Activated effector memory CD4-positive, alpha-beta T cell treated with anti-CD3 and anti-CD28 coated beads, Interleukin-2, amount 50 U/mL, for 16 hours (primary cell): Measurements from ENCODE around the gene MAP2K5.

Experiments used
- DNase-seq: peaks from one replicate; pipeline ENCODE4 v3.0.0-alpha.2; 2020

Gene MAP2K5

DNA sequence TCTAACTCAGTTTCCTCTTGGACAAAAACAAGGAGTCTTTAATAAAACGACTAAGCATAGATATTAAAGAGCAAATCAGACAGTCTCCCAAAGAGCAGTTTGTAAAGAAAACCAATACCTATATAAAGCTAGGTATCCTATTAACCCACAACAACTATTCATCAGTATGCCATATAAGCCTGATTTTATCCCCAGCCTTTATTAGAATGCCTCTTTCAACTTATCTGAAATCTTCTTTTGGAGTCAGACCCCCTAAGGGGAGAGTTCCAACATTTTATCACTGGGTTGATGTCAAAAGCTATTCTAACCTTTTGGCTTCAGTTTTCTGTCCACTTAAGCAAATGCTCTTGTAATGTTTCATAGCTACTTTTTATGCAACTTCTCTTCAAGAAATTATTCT, 17.8 kb downstream of the MAP2K5 start:
- no peak for DNase-seq

DNA sequence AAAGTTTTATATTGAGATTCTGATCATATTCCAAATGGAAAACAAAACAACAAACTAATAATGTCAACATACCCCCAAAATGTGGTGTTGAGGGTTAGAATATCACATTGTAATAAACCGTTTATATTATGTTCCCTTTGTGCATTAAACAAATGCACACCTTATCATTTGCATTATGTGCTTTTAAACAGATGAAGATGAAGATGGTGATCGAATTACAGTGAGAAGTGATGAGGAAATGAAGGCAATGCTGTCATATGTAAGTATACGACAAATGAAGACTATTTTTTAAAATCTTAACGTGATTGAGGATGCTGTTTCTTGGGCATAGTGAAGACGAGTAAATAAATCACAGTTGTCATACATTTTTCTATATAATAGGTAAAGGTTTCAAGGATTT, 20.6 kb downstream of the MAP2K5 start:
- DNase-seq, result no peak

DNA sequence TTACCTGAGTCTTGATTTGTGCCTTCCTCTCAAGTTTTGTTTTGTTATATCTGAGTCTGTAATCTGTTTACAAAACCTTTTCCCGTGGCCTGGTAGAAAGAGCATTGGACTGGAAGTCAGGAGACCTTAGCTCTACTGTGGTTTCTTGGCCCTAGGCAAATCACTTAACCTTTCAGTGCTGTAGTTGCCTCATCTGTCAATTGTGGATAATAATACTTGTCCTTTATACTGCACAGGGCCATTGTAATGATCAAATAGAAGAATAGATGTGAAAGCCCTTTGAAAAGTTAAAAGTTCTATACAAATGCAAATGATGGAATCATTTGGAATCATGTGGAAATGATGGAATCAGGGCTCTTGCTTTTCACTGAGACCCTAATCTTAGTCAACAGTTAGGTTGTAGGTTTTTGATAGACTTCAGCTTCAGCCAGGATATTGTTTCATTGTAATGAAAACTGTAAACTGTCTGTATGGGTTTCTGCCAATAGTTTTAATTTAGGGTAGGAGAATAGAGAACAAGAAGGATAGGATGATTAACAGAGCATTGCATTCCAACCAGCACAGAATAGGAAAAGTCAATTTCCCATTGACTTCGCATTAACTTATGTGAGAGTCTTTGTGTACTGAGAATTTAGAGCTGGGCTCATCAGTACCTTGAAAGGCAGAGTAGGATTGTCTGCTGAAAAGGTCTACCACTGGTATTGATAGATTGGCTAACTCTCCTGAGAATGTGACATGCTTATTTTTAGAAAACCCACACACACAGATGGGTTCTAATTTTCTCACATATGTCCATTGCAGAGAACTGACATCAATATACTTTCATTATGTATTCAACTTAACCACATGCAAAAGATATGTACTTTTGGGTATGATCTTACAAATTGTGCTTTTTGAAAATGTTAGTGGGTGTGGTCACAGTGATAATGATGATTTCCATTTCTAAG, 21.8 kb downstream of the MAP2K5 start:
- DNase-seq, result no peak

DNA sequence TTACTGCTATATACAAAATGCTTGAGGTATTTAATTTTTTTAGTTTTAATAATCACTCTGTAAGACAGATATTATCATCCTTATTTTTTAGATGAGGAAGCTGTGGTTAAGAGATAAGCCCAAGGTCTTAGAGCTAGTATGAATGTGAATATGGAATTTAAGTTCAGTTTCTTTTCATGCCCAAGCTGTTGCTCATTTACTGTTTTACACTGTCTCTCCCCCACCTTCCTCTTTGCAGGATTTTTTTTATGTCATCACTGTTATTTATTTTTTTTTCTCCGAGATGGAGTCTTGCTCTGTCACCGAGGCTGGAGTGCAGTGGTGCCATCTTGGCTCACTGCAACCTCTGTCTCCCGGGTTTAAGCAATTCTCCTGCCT, 22.5 kb downstream of the MAP2K5 start:
- DNase-seq, result no peak

DNA sequence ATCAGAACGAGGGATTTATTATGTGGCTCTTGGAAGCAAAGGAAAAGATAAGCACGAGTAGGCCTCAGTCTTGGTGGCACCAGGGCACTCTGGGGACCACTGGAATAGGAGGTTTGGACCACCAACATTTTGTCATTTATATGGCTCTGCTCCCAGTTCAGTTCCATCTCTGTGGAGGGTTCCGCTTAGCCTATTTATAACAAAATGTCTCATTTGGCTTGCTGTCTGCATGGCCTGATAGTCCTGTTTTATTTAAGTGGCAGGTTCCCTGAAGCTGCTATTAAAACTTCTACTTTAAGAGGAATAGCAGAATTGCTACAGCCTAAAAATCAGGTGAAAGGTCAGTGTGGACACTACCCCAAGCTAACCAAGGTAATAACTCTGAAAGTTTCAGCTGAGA, 27.2 kb downstream of the MAP2K5 start:
- no peak for DNase-seq

DNA sequence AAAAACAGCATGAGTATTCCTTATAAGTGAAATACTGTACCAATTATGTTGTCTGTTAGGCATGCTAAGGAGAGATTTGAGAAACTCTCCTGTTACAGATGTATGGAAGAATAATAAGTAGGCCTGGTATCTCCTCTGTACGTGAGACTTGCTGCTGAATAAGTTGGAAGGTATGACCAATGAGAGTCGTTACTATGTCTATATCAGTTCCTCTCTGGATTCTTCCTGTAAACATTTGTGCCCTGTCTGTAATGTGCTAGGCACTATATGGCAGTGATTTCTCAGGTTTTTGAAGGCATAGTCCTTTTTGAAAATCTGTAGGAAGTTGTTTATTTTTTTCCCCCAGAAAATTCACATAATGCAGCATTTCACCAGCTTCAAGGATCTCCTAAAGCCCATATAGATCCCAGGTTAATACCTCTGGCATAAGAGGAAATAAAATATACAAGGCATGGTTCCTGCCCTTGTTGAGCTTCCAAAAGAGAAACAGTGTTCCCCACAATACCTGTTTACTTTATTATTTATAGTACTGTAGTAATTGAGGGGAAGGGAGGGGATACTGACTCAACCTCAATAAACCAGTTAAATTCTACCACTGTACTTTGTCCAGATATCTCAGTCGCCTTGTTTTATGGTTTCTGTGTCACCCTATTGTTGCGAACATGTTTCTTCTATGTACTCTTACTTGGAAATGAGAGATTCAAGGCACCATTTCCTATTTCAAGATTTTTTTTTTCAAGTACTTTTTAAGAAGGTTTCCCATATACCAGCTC, 28.6 kb downstream of the MAP2K5 start:
- DNase-seq, result no peak

DNA sequence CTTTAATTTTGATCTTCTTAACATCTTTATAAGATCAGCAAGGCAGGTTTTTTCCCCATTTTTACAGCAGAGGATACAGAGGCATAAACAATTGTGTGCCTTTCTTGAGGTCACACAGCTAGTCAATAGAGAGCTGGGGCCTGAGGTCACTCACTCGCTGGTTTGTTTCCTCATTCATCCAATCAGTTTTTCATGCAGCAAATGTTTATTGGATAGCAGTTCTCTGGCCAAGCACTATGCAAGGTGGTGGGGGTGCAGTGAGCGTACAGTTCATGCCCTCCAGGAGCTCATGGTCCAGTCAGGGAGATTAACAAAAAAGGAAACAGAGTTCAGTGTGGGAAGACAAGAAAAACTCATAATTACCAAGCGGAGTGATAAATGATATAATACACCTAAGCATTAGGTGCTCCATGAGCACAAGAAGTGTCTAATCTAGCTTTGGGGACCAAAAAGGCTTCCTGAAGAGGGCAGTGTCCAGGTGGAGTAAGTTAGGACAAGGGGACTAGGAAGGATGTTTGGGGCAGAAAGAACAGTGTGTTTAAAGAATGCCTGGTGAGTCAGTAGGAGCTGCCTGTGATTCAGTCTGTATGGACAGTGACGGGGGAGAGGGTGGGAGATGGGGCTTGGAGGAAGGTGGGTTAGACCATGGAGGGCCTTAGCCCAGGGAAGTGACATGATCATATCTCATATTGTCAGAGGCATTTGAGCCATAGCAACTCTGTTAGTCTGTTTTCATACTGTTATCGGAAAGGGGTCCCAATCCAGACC, 29.3 kb downstream of the MAP2K5 start:
- no peak for DNase-seq

DNA sequence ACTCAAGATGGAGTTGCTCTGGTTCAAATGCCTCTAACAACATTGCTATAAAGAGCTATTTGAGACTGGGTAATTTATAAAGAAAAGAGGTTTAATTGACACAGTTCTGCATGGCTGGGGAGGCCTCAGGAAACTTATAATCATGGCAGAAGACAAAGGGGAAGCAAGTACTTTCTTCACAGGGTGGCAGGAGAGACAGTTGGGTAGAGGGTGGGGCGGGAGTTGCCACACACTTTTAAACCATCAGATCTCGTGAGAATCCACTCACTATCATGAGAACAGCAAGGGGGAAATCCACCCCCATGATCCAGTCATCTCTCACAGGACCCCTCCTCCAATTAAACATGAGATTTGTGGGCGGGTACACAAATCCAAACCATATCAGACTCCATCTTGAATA, 30.7 kb downstream of the MAP2K5 start:
- no peak for DNase-seq

DNA sequence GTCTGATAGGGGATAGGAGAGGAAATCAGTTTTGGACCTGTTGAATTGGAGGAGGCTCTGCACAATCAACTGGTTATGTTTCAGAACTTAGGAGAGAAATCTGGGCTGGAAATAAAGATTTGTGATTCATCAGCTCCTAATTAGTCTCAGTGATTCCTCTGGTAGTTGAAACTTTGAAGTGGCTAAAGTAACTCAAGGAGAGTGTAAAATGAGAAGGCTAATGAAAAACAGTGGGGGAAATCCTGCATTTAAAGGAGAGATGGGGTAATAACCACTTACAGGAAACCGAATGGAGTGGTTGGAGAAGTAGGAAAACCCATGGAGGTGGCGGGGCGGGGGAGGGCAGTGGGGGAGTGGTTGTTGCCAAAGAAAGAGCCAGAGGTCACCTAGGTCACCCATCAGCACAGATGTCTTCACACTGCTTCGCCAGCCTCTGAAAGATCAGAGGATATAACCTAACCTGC, 32.6 kb downstream of the MAP2K5 start:
- no peak for DNase-seq

DNA sequence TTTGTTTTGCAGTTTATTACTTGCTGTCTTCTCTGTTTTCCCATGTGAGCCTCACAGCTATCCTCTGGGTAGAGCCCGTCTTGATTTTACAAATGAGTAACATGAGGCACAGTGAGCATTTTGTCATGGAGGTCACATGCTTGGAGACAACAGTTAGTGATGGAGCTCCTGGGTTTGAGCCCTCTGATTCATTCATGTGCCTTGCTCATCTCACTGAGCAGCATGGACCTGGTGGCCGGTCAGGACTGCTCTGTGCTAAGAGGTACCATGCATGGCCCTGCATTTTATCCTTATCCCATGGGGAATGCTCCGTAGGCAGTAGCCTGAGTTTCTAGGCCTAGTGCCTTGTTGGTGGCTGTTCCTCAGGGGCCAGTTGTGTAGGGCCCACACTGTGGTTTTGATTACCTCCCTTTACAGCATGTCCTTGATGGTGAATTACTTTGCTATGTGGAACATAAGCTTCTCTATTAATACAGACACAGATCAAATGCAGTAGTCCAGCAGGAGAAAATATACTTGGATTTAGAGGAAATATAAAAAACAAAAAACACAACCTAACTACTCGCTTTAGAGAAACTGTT, 35.6 kb downstream of the MAP2K5 start:
- no peak for DNase-seq

DNA sequence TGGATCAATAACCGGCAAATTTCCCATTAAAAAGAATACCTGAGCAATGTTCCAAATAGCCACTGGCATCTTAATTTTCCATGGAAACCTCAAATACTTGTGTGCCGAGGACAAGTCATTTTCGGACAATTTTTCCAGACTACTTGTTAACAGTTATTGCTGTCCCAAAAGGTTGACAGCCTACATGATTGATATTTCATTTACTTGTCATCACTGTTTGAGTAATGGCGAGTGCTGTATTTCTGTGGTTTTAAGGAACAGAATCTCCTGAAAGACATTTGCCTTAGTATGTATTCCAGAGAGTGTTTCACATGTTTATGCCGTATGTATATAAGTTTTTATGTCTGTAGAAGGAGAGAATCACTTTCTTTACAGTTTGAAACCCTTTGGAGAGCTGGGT, 36.7 kb downstream of the MAP2K5 start:
- no peak for DNase-seq

DNA sequence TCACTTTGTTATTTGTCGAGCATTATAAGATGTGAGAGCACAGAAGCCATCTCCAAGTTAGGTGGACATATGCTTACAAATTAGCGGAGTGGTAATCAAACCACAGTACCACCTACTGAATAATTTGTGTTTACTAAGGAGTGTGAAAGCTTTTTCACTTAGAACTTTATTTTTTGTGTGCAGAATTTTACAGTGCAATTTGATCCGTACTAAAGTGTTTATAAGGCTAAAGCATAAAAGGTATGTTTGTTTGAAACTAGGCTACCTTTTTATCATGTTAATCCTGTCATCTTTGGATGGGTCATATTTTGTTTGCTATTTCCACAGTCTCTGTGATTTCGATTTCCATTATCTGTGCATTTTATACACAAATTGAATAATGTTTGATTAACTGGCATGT, 37.5 kb downstream of the MAP2K5 start:
- DNase-seq, result no peak

DNA sequence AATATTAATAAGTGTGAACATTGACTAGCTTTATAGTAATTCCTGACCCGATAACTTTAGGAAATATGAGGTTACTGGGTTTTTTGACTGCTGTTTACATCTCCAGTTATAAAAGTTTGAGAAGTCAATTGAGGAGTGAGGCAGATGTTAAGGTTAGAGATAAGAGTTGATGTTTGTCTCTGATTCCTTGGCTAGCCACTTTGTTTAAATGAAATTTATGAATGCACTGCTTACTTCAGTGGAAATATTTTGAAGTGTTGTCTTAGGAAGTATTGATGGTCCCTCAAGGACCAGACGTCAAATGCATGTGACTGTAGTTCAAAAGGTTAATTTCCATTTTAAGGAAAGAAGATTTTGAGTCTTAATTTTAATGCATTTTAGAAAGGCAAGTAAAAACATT, 41.7 kb downstream of the MAP2K5 start:
- DNase-seq, result no peak

DNA sequence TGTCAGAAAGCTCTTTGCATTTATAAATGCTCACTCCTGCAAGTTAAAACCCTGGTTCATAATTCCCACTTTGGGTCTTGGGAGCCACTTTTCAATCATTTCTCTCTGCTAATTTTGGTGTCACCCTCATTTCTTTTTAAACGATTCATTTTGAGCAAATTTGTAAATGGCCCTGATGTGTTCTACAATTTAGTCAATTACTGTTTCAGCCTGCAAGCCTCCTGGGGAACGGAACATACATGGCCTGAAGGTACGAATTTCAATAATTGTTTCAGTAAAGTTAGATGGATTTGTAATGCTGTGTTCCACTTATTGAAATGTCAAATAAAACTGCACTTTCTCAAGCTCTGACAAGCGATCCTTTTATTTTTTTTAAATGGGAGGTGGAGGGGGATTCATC, 43.2 kb downstream of the MAP2K5 start:
- no peak for DNase-seq

DNA sequence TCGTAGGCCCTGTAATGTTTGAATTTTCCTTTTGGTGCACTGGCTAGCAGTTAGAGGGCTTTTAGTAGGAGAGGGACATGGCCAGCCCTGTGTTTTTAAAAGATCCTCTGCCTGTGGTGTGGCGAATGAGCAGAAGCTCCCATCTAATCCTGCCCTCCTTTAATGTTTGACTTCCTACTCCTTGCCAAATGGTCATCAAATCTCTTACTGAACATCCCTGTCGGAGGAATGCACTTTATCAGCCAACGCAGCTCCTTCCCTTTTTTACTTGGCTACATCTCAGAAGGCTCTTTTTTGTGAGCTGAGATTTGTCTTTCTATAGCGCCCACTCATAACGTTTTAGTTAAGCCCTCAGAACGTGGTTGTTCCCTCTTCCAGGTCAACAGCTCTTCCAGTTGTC, 44.8 kb downstream of the MAP2K5 start:
- DNase-seq, result no peak

DNA sequence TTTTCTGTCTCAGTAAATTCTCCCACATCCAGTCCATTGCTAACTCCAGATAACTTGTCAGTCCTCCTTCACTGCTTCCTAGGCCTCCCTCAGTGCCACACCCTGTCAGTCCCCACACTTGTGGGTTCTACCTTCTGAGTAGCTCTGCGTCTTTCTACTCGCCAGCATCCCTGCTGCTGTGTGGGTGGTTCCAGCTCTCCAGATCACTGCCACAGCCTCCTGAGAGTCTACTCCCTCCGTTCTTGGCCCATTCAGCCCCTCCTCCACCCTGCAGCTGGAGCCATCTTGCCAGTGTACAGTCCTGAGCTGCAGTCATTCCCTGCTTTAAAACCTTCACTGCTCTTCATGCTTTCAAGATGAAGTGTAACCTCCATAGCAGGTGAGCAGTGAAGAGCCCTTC, 45.3 kb downstream of the MAP2K5 start:
- no peak for DNase-seq

DNA sequence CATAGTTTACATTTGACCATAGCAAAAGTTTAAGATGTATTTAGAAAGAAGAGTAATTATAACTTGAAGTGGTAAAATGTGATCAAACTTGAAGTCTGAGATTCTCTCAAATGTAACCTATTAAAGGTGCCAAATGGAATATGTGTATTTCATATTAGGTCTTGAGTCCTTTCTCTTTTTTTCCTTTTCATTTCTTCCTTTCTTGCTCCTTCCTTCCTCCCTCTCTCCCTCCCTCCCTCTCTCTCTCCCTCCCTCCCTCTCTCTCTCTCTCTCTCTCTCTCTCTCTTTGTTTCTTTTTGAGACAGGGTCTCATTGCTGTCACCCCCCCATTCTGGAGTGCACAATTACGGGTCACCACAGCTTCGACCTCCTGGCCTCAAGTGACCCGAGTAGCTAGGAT, 47.7 kb downstream of the MAP2K5 start:
- DNase-seq, result no peak

DNA sequence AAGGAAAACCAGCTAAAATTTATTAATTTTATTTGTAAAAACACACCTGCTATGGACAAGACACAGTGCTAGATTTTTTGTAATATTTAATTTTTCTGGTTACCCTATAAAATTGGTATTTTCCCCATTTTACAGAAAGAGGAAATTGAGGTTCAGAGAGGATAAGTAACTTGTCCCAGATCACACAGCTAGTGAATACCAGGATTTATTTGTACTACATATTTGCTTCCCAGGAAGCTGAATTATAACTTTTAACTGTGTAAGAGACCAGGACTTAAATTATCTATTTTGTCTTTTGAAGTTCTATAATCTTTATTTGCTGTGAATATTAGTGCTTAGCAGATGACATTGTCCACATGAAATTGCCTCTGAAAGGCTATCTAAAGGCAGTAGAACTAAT, 49.7 kb downstream of the MAP2K5 start:
- DNase-seq, result no peak

DNA sequence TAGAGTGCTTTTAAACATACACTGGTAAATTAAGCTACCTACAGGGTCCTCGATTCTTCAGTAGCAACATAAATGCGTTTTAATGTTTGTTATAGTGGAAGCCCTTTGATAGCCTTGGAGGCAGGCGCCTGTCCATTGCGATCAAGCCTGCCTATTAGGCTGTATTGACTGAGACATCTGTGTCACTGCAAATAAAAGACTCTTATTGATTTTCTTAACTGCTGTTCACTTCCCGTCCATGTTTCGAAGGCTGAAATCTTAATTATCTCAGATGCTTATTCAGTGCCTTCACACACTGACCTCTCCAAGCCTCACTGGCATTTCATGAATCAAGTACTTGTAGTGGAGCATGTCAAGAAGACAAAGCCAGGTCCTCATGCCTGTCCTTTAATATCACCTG, 51.1 kb downstream of the MAP2K5 start:
- DNase-seq, result no peak

DNA sequence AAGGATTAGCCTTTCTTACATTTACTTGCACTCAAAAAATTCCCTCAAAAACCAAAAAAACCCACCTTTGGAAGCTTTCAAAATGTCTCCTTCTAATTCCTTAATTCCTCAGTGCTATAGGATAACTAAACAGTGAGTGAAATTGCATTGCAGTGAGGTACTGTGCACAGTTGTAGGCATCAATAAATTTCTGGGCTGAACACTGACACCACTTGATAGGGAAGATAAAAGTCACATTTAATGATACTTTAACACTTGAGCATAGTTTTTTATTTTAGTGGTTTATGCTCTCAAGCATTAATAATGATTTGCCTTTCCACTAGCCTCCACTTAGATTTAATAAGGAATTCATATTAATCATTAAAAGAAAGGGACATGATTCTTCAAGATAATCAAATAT, 52.3 kb downstream of the MAP2K5 start:
- DNase-seq, result no peak

DNA sequence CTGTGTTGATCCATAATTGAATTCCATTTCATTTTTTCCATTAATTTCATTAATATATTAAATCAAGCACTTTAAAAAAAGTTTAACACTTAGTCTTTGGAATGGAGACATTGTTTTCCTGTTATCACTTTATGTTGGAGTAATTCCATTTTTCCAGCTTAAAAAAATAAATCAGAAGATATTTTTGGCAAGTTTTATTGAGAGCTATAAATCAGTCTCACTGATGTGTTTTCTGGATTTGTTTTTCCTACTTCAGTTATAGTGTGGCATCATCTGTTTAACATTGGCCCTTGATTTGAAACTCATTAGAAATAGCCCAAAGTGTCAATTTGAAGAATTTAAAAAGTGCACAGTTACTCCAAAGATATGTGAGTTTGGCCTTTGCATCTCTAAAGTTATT, 53.1 kb downstream of the MAP2K5 start:
- no peak for DNase-seq

DNA sequence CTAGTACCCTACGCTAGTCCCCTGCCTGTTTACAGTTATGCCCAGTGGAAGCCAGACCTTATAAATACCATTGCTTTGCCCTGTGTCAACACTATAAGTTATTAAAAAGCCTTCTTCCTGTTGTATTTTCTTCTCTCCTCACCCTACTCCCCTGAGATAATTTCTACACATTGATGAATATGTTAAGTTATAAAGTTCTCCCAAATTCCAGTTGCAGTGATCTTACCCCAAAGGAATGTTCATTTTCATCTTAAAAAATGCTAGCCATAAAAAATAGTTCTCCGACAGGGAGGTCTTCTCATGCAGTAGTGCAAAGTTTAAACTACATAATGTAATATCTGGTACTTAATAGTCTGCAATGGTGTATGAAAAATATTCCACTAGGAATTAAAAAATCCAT, 58.6 kb downstream of the MAP2K5 start:
- DNase-seq, result no peak

DNA sequence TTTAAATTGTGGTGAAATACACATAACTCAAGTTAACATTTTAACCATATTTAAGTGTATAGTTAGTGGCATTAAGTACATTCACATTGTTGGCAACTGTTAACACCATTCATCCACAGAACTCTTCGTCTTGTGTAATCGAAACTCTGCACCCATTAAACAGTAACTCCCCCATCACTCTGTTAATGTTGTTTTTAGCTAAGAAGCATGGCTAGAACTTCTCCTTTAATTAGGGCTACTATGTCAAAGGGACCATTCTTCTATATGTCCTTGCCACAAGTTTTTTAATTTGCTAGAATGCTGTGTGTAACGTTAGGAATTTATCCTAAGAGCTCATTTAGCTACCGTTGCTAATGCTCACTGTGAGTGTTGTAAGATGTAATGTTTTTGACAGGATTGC, 60.6 kb downstream of the MAP2K5 start:
- no peak for DNase-seq
